GM23338 (cell line): Measurements from ENCODE around the gene FAM120A. TPM values are rescaled to one million over a fixed set of nuclear protein-coding genes. Genes with fewer than 3 reads are reported as not detected.

Experiments used
- ATAC-seq: fragments of 200-7000 bp; cut with Tn5 transposase; 3 replicates; pipeline ENCODE4 v1.9.1; 2020
- DNase-seq: peaks from one replicate; pipeline ENCODE4 v3.0.0-alpha.2; 2015; ENCODE audit warnings: low spot score
- H2AFZ ChIP-seq: fragments of 200-600 bp; sonication (generic); 2 replicates; pipeline ENCODE4 v1.8.0; 2016; ENCODE audit warnings: antibody characterized with exemption, mild to moderate bottlenecking, moderate library complexity
- H3F3A ChIP-seq: fragments of 200-600 bp; sonication (generic); replicated peaks from 2 replicates; pipeline ENCODE4 v1.8.0; 2017; ENCODE audit warnings: antibody characterized with exemption, mixed run types, low read depth
- H3K27ac ChIP-seq: fragments of 200-600 bp; sonication (generic); 2 replicates; pipeline ENCODE4 v1.6.1; 2016; ENCODE audit warnings: low read depth
- H3K27me3 ChIP-seq: fragments of 200-600 bp; sonication (generic); 2 replicates; pipeline ENCODE4 v1.8.0; 2016; ENCODE audit warnings: mild to moderate bottlenecking, mixed run types, moderate library complexity; ENCODE audit not compliant: insufficient read depth
- H3K36me3 ChIP-seq: fragments of 200-600 bp; sonication (generic); 2 replicates; pipeline ENCODE4 v1.8.0; 2016; ENCODE audit warnings: mild to moderate bottlenecking; ENCODE audit not compliant: insufficient read depth
- H3K4me1 ChIP-seq: fragments of 200-600 bp; sonication (generic); 2 replicates; pipeline ENCODE4 v1.8.0; 2016; ENCODE audit warnings: mild to moderate bottlenecking, moderate library complexity; ENCODE audit not compliant: insufficient read depth
- H3K4me2 ChIP-seq: fragments of 200-600 bp; sonication (generic); 2 replicates; pipeline ENCODE4 v1.7.1; 2017; ENCODE audit warnings: mixed run types
- H3K4me3 ChIP-seq: fragments of 200-600 bp; sonication (generic); 2 replicates; pipeline ENCODE4 v1.6.1; 2016; ENCODE audit warnings: mixed run types
- H3K79me2 ChIP-seq: fragments of 200-600 bp; sonication (generic); replicated peaks from 2 replicates; pipeline ENCODE4 v1.8.0; 2017; ENCODE audit warnings: mild to moderate bottlenecking; ENCODE audit not compliant: insufficient read depth
- H3K9me2 ChIP-seq: fragments of 200-600 bp; sonication (generic); 2 replicates; pipeline ENCODE4 v1.8.0; 2017; ENCODE audit not compliant: insufficient read depth
- H4K20me1 ChIP-seq: fragments of 200-600 bp; sonication (generic); replicated peaks from 2 replicates; pipeline ENCODE4 v1.8.0; 2017; ENCODE audit warnings: mild to moderate bottlenecking; ENCODE audit not compliant: insufficient read depth
- H3K27ac Mint-ChIP-seq: 2 replicates; pipeline ENCODE4 v1.8.0; 2020; ENCODE audit warnings: inconsistent platforms, mild to moderate bottlenecking, moderate library complexity, mixed read lengths
- H3K27me3 Mint-ChIP-seq: 3 replicates; pipeline ENCODE4 v1.8.0; 2022; ENCODE audit warnings: low read depth, mild to moderate bottlenecking, moderate library complexity, mixed read lengths, inconsistent platforms; ENCODE audit not compliant: insufficient read depth, poor library complexity
- H3K36me3 Mint-ChIP-seq: 3 replicates; pipeline ENCODE4 v1.8.0; 2021; ENCODE audit warnings: low read depth, mild to moderate bottlenecking, inconsistent platforms, moderate library complexity, mixed read lengths
- H3K4me1 Mint-ChIP-seq: 3 replicates; pipeline ENCODE4 v1.8.0; 2020; ENCODE audit warnings: mild to moderate bottlenecking, inconsistent platforms, mixed read lengths
- H3K4me3 Mint-ChIP-seq: 3 replicates; pipeline ENCODE4 v1.8.0; 2021; ENCODE audit warnings: moderate library complexity, mild to moderate bottlenecking, inconsistent platforms, mixed read lengths
- H3K9me3 Mint-ChIP-seq: 3 replicates; pipeline ENCODE4 v1.8.0; 2020; ENCODE audit warnings: moderate library complexity, mild to moderate bottlenecking, inconsistent platforms, mixed read lengths
- CTCF ChIP-seq, 2 experiments: fragments of 200-600 bp in 1 of 2; sonication (generic) in 1 of 2; conservative IDR thresholded peaks; 2 replicates each; pipeline versions ENCODE4 v1.5.1 to v1.6.1; 2016 to 2017; ENCODE audit warnings: antibody characterized with exemption in 2 of 2, low read depth in 2 of 2, mild to moderate bottlenecking in 2 of 2, moderate library complexity in 1 of 2
- EZH2 ChIP-seq: fragments of 200-600 bp; sonication (generic); IDR thresholded peaks from one replicate; pipeline ENCODE4 v1.8.0; 2017; ENCODE audit warnings: antibody characterized with exemption, mild to moderate bottlenecking, low read depth; ENCODE audit not compliant: unreplicated experiment
- EZH2phosphoT487 ChIP-seq: fragments of 200-600 bp; sonication (generic); IDR thresholded peaks from one replicate; pipeline ENCODE4 v1.8.1; 2018; ENCODE audit warnings: antibody characterized with exemption; ENCODE audit not compliant: unreplicated experiment
- JUNB ChIP-seq: IDR thresholded peaks from one replicate; pipeline ENCODE4 v1.6.1; 2016; ENCODE audit warnings: antibody characterized with exemption; ENCODE audit not compliant: unreplicated experiment
- NANOG ChIP-seq: IDR thresholded peaks from 2 replicates; pipeline ENCODE4 v1.6.1; 2016; ENCODE audit warnings: antibody characterized with exemption, borderline replicate concordance
- POLR2AphosphoS5 ChIP-seq: IDR thresholded peaks from 2 replicates; pipeline ENCODE4 v1.6.1; 2016; ENCODE audit warnings: antibody characterized with exemption, low read depth
- ZNF462 ChIP-seq: fragments of 250-450 bp; sonication (Bioruptor Pico); IDR thresholded peaks from 2 replicates; pipeline ENCODE4 v1.5.0; 2020; ENCODE audit warnings: mild to moderate bottlenecking, moderate library complexity
- polyA plus RNA-seq: library from polyadenylated mRNA; unstranded; fragments of >200 nt; fragmentation: Nextera tagmentation; extraction: Ambion mirVana; gene quantifications from 2 replicates; pipeline ENCODE4 v1.2.1, GENCODE V29; 2016
- total RNA-seq: library from RNA; depleted of rRNA; stranded (reverse); fragments of >200 nt; shearing (Covaris generic); gene quantifications from 2 replicates; pipeline ENCODE4 v1.2.3, GENCODE V29; 2014

Gene FAM120A
- total and polyA plus RNA-seq, 2 experiments from 2014 or later = 28.2 to 52.5 TPM

GRCh38 chr9:93541005-93541404, 89.5 kb downstream of the FAM120A start (continued):
- TF ChIP-seq ZNF462 (CRISPR knock-in tag) (no peak), EZH2 (no peak), POLR2AphosphoS5 (no peak), JUNB (no peak), NANOG (no peak), EZH2phosphoT487 (no peak)

- DNase-seq (no peak), ATAC-seq (no peak)
- Histone ChIP-seq H3K27ac (no peak overlapping the region), H3K4me2 (no peak overlapping the region), H3K79me2 (peaks cover 25% of the 10 kb centered on the region), H3K9me2 (no peaks in the 10 kb centered on the region), H3F3A (no peaks in the 10 kb centered on the region), H2AFZ (no peak overlapping the region), H3K4me1 (no peaks in the 10 kb centered on the region), H3K36me3 (peaks cover 8% of the 10 kb centered on the region), H3K4me3 (no peak overlapping the region), H3K27me3 (no peaks in the 10 kb centered on the region), H4K20me1 (peaks cover 5% of the 10 kb centered on the region)
- Mint-ChIP-seq H3K9me3 (no peaks in the 10 kb centered on the region), H3K4me1 (peaks cover 5% of the 10 kb centered on the region; the same call in 2 of the 3 replicates), H3K27me3 (peaks cover 13% of the 10 kb centered on the region), H3K36me3 (peaks cover 23% of the 10 kb centered on the region), H3K27ac (no peak overlapping the region), H3K4me3 (no peak overlapping the region)
- TF ChIP-seq CTCF (conservative IDR thresholded peaks at IDR 0.05; ENCODE audit: low read depth in 2 of 2) = no peak
- TF ChIP-seq NANOG = no peak
- no peak for TF ChIP-seq ZNF462 (CRISPR knock-in tag)
Observed at GRCh38 chr9:93541581-93542349, 90.3 kb downstream of the FAM120A start.
